Ramos (cell line): ENCODE data around the gene ATP2B3.
"Not testable (repeated sequence)": the region's sequence is repeated elsewhere in the genome, so short reads cannot be mapped to it uniquely, and the experiment has no call there.

Source experiments
- in situ Hi-C: fragments of 300-500 bp; cut with MboI; formaldehyde crosslinking; loops from one replicate; pipeline ENCODE4 v1.14.3; 2022; ENCODE audit warnings: low sequenced_read_pairs; ENCODE audit not compliant: unreplicated experiment

The ATP2B3 gene

GRCh38 chrX:153604666-153605380 is 87.4 kb downstream of the ATP2B3 start:
- in situ Hi-C loops, result not testable (repeated sequence)

GRCh38 chrX:153606503-153606902 is 89.1 kb downstream of the ATP2B3 start:
- in situ Hi-C loops, result no loop called here

GRCh38 chrX:153608376-153608775 is 90.9 kb downstream of the ATP2B3 start:
- in situ Hi-C loops, result no loop called here

- in situ Hi-C loops, result no loop called here
Measured at GRCh38 chrX:153608806-153609205, 91.4 kb downstream of the ATP2B3 start.

- in situ Hi-C loops, result no loop called here
Measured at GRCh38 chrX:153609917-153610835, 92.7 kb downstream of the ATP2B3 start.

- in situ Hi-C loops, result no loop called here
Measured at GRCh38 chrX:153610836-153611213, 93.4 kb downstream of the ATP2B3 start.

GRCh38 chrX:153611298-153612095 is 94.1 kb downstream of the ATP2B3 start:
- in situ Hi-C loops, result no loop called here

- in situ Hi-C loops, result no loop called here
Measured at GRCh38 chrX:153612413-153612812, 95.0 kb downstream of the ATP2B3 start.

- in situ Hi-C loops, result no loop called here
Measured at GRCh38 chrX:153614818-153615217, 97.4 kb downstream of the ATP2B3 start.

GRCh38 chrX:153620576-153620975 is 103.1 kb downstream of the ATP2B3 start:
- in situ Hi-C loops, result no loop called here

GRCh38 chrX:153621949-153622598 is 104.6 kb downstream of the ATP2B3 start:
- in situ Hi-C loops, result no loop called here

- in situ Hi-C loops, result no loop called here
Measured at GRCh38 chrX:153622661-153623309, 105.3 kb downstream of the ATP2B3 start.

- in situ Hi-C loops, result no loop called here
Measured at GRCh38 chrX:153623310-153624029, 106.0 kb downstream of the ATP2B3 start.

GRCh38 chrX:153624196-153625091 is 107.0 kb downstream of the ATP2B3 start:
- in situ Hi-C loops, result no loop called here

- in situ Hi-C loops, result no loop called here
Measured at GRCh38 chrX:153625271-153626024, 108.0 kb downstream of the ATP2B3 start.

- in situ Hi-C loops, result no loop called here
Measured at GRCh38 chrX:153626025-153626633, 108.7 kb downstream of the ATP2B3 start.
